NCI-H345 treated with DMSO at 0.1 percent for 48 hours (cell line): ENCODE results near the gene ZBTB7C.
A peak's percentile ranks its signal among the peaks of the same experiment; 100 is the strongest.

Experiments used
- DNase-seq: peaks from one replicate; lab custom pipeline; 2025; ENCODE audit not compliant: unreplicated experiment; lab: John Stamatoyannopoulos, UW

Gene ZBTB7C

DNA sequence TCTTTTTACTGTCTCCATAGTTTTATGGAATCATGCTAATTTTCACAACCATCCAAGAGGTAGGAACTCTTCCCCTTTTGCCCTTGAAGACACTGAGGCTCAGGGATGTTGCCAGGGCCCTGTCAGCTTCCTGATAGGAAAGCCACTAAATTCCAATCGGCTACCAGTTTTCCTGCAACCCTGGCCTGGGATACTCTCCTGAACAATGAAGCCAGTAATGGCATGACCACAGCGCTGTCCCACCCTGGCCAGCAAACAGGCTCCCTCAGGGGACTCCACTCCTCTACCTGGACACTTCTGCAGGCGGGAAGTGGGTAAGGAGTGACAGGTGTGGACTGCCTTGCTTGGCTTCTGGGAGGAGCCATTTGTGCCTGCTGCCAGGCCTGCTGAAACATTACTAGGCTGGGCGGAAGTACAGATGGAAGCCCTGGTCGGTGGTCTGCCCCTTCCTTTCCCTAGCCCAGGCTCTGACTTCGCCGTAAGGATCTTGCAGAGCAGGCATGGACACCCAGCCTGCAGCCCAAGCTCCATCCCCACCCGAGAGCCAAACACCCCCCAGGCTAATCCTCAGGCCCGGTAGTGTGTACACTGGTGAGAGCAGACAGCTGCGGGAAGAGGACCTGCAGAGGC, 400.0 kb downstream of the ZBTB7C start:
- no peak for DNase-seq

DNA sequence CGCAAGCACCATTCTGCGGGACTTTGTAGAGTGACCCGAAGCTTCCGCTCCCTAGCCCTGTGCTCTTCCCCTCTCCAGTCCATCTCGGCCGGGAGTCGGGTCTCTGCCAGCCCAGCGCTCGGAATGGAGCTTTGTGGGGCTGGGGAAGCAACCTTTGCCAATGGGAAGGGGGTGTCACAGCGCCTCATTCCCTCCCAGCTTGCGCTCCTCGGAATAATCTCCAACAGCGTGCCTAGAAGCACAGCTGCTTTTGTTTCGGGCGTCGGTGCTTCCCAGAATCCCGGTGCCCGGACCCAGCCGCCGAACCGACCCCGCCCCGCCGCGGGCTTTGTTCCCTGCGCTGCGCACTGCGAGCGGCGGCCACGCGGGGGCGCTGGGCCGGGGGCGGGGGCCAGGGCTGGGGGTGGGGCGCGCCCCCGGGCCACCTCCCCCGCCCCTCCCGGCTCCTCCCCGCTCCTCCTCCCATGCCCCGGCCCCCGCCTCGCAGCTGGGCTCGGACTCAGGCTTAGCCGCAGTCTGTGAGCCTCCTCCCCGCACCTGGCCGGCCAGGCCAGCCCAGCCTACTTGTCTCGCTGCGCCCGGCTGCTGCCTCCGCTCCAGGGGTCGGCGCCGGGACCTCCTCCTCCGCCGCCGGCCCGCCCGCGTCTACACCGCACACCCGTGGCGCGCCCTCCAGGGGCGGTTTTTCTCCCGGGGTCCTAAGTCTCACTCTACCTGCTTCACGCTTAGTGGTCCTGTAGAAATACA, 401.1 kb downstream of the ZBTB7C start:
- peak; percentile 44 for DNase-seq

DNA sequence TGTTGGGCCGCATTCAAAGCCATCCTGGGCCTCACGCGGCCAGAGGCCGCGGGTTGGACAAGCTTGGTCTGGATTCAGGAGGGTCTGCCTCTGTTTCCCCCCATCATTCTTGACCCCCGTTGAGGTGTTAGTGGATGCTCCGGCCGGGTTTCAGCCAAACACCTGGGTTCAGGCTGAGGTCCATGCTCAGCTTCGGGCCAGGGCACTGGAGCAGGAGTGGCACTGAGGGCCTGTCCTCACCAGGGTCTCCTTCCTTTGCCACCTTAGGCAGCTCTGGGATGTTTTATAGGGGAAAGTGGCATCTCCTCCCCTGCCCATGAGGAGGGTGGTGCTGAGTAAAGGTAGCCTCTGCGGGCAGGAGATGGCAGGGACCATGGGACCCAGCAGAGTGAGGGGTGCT, 401.8 kb downstream of the ZBTB7C start:
- no peak for DNase-seq

DNA sequence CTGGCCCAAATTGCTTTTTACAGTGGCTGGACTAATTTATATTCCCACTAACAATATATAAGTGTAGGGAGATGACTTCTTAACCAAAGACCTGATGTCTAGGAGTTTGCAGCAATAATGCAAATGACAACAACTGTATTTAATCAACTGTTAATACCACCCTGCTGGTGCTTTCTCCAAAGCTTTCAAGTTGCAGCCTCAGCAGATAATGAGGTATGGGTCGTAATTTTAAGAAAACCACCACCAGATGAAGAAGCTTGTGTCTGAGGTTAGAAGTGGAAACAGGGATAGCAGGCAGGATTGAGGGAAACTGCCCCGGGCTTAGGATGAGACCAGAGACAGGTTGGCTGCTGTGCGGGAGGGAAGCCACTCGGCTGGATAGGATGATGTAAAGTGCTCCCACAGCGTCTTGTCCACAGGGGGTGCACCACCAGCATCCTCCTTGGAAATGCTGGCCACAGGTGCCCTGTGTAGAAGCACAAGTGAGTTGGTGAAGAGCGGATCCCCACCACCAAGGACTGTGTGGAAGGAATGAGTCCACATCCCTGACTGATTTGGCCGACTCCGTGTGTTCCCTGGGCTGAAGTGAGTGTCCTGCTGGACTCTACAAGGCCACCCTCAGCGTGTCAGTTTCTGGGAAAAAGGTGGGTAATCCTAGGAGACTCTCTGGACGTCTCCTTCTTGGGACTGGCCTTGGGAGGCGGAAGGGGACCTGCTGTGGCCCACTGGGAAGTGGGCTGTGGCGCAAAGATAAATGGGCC, 402.6 kb downstream of the ZBTB7C start:
- no peak for DNase-seq

DNA sequence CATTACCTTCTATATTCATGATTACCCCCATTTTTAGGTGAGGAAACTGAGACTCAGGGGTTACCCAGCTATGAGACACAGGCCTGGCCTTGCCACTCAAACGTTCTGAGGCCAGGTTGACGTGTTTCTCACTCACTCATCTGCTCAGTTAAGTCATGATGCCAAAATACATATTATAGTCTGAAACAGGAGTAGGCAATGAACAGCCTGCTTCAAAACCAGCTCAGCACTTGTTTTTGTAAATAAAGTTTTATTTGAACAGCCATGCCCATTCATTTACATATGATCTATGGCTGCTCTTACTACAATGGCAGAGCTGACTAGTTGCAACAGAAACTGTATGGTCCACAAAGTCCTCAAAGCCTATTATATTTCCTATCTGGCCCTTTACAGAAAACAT, 404.6 kb downstream of the ZBTB7C start:
- DNase-seq, result no peak

DNA sequence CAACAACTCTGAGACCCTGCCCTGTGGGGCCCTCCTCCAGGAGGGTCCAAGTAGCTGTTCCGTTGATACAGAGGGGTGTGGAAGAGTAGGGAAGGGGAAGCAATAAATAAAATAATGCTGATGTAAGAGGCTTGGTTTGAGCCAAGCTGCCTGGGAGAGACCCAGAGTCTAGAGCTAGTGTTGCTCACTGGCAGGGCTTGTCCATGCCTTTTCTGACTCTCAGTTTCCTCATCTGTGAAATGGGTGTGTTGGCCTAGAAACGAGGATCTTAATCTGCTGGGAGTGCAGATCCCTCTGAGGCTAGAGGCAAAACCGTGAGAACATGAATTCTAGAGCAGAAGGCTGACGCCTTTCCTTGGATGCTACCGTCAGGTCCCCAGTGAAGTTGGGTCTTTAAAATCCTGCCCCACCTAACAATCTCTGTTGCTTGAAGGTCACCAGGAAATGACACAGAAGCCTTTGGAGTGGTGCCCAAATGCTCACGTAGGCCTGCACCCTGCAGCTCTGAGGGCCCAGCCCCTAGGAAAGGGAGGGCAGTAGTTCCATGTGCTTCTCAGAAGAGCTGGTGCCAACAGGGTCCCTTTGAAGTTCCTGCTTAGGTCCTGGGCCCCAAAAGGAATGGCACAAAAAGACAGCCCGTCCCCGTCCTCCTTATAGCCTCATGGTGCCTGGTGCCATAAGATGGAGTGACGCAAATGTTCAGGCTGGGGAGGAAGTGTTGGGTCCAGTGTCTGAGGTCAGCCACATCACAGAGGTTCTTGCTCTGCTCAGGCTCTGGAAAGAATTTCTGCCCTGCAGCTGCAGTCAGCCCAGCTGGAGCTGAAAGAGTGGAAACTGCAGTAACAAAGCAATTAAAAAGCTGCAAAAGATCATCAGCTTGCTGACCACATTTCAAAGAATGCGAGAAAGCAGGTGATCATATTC, 405.5 kb downstream of the ZBTB7C start:
- DNase-seq, result no peak

DNA sequence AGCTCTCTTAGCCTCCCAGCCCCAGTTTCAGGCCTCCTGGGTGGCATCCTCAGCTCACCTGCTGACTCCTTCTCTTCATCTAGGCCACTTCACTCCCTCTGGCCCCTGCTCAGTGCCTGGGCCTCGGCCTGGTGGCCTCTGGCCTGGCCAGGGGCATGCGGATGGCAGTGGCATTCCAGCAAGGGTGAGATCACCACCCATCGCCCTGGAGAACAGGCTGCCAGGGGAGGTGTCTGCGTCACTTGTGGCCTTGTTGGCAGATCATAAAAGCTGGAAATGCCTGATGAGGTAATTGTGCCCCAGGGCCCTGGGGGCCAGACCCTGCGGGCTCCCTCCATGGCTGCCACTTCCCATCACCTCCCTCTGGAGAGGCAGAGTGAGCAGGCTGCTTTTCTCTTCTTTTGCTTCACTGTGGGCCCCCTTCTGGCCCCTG, 406.2 kb downstream of the ZBTB7C start:
- no peak for DNase-seq

DNA sequence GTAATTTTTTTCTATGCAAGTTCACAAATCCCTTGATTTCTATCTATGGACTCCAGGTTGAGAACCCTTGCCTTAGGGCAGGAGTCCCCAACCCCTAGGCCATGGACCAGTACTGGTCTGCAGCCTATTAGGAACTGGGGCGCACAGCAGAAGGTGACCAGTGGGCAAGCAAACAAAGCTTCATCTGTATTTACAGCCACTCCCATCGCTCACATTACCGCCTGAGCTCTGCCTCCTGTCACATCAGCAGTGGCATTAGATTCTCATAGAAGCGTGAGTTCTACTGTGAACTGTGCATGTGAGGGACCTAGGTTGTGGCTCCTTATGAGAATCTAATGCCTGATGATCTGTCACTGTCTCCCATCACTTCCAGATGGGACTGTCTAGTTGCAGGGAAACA, 408.5 kb downstream of the ZBTB7C start:
- DNase-seq, result no peak

DNA sequence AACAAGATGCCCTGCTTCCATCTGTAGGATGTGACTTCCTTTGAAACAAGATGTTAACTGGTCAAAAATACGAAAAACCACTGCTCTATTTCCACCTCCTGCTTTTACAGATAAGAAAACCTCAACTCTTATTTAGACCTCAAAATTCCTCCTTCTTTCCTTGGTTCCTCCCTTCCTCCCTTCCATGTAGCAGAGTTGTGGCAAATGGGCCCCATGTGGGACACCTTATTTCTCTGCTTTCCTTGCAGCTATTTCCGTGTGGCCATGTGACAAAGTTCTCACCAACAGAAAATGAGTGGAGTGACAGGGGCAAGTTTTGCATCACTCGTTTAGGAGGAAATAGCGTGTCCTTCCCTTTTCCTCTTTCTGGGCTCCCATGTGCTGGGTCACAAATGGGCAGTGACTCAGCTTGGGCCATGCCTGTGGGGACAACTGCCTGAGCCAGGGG, 409.4 kb downstream of the ZBTB7C start:
- DNase-seq, result no peak

DNA sequence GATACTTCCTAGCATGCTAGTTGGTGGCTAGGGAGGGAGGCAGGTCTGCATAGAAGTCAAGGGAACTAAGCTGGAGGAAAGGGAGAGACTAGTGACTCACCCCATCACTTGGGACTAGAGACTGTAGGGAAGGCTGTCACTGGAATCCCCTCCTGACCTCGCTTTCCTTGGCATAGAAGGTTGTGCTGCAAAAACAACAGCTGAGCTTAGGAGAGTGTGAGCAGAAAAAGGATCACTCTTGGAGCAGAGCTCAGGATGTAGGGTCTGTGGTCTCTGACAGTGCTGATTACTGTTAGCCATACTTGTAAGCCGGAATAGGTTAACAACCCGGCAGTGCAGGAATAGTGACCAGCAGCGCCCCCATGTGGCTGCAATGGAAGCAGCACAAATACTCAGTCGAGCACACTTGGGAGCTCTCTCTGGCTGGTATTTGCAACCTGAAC, 411.8 kb downstream of the ZBTB7C start:
- no peak for DNase-seq

DNA sequence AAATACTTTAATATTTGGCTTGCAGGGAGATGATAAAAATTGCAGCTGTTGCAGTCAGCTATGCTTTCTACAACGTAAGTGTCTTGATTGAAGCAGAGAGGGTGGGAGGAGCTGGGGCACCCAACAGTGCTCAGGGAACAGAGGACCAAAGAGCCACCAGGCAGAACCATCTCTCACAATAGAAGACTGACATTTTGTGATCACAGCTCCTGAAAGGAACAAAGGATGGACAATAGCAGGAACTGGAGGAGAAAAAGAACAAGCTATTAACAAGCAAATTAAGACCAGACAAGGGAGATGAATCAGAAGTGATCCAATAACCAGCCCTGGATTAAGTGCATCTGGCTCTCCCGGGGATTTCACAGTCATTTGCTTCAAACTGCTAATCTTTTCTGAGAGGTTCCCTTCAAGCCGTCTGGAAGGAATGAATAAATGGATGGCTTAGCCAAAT, 413.1 kb downstream of the ZBTB7C start:
- DNase-seq, result peak; percentile 71

DNA sequence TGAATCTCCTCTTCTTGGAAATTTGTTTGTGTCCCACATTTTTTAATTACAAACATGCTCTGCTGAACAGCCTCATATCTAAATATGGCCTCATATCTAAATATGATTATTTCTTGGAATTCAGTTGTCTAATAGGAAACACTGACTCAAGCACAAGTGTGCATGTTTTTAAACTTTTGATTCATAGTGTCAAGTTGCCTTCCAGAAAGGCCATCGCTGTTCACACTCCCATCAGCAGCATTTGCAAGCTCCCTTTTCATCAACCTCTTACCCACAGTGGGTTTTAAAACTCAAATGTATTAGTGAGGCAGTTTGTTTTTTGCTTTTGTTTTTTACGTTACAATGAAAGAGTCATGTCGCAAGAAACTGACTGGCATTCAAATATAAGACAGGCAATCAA, 413.5 kb downstream of the ZBTB7C start:
- DNase-seq, result no peak

DNA sequence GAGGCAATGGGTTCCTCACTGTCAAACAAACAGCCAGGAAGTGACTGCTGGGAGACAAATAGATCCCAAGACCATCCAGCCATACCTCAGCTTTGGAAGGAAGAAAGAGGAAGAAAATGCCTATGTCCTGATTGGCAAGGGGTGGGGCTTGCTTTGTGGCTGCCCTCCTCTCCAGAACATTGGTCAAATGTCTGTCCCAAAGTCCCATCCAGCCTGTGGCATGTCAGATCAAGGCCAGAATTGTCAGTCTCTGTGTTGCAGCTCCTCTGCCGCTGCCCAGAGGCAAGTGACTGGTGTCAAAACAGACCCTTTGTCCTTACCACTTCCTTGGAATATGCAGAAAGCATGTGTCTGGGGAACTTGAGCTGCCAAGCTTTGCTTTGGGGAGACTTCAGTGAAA, 415.8 kb downstream of the ZBTB7C start:
- DNase-seq, result no peak

DNA sequence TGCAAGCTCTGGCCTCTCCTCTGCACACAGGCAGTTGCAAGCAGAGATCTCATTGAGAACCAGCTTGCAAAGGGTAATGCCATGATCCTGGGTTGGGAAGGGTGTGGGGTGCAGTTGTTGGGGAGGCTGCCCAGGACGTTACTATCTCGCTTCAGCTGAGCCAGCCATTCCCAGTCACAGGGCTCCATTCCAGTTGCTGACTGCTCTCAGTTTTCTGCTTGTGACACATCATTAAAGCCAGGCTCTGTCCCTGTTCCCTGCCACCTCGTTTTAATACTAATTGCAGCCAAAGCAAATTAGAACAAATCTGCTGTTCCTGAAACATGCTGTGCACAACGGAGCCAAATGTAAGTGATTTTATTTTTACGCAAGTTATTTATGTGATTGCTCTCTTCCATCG, 416.2 kb downstream of the ZBTB7C start:
- DNase-seq, result no peak

DNA sequence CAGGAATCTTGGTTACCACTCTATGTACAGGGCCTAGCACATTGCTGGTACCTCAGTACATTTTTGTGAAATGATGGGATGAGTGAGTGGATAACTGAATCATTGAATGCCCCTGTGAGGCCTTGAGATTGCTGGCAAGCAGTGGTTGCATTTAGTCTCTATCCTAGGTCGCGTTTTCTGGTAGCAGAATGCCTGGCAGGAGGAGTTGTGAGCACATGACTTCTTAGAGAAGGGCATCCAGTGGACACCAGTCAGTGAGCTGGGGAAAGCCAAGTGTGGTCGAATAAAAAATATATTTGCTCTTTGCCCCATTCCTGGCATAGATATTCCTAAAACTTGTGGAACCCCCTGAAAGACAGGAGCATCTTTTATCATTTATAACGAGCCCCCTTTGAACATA, 416.9 kb downstream of the ZBTB7C start:
- no peak for DNase-seq

DNA sequence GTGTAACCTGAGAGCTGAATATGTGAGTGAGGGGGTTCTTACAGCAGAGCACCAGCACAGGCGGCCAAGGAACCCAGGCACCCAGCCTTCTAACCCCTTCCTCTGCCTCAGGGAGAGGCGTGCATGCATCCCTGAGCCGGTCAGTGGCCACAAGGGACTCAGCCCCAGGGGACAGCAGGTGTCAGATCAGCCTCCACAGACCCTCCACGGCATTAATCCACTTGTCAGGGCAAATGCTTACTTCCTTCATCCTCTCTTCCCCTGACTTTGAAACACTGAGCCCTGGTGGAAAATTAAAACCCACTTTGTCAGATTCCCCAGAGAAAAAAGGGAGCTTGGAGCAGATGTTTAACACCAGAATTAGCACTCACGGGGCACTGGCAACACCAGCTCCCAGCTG, 418.2 kb downstream of the ZBTB7C start:
- no peak for DNase-seq

DNA sequence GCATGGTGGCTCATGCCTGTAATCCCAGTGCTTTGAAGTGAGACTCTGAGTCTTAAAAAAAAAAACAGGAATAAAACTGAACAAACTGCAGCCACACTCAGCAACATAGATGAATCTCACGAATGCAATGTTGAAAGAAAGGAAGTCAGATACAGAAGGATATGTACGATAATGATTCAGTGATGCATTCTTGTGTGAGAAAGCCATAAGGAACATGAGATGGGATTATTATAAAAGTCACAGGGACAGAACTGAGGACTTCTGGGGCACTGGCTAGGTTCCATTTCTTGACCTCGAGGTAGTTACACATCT, 421.8 kb downstream of the ZBTB7C start:
- DNase-seq, result no peak

DNA sequence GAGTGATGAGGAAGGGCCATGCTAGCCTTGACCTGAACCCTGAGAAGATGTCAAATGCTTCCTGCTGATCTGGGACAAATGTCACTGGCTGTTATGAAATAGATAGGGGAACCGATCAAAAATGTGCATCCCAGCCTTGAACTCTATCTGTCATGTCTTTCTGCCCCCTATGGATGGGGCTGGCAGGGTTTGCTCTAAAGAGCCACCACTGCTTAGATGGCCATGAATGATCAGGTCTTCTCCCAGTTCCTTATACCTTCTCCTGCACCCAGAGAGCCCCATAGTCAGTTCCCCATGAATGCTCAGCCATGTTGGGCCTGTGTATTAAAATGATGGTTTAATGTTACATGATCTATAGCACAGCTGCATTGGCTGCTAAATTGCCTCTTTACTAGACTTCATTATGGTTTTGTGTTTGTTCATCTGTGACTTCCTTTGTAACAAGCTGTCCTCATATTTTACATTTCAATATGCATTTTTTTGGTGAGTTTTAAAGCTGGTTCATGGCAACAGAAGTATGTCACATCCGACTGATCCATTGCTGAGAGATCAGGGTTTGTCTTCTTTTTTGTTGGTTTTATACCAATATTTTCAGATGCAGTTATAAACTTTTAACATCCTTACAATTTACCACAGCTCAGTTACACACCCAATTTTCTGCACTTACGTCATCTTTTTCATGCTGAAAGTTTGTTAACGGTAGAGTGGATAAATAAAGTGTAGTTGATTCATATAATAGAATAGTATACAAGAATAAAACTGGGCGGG, 422.4 kb downstream of the ZBTB7C start:
- DNase-seq, result no peak

DNA sequence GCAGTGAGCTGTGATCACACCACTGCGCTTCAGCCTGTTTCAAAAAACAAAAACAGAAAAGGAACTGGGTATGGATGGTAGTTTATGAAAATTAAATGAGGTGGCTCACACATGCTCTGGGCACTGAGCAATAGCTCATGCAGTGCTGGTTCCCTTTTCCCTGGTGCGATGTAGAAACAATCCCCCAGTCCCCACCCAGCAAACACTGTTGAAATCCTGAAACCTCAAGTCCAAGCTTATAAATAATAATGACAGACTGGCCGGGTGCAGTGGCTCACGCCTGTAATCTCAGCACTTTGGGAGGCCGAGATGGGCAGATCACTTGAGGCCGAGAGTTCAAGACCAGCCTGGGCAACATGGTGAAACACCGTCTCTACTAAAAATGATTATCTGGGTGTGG, 423.3 kb downstream of the ZBTB7C start:
- DNase-seq, result no peak

DNA sequence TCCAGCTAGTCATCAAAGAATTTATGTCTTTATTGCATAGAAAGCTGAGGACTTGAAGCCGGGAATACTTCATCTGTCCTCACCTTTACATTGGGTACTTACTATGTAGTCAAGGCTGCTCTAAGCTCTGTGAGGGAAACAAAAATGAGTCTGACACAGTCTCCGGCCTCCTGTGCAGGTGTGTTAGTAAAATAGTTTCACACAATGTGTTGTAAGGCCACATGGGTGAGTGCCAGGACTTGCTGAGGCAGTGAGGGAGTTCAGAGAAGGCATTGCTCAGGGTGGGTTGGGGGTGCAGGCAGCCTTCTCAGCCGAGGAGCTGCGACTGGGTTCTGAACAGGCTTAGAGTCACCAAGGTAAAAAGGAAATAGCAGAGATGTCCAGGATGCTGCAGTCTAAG, 424.2 kb downstream of the ZBTB7C start:
- DNase-seq, result no peak
